Panc1 (cell line): ENCODE data around the gene ATE1. TPM values are rescaled to one million over a fixed set of nuclear protein-coding genes. Genes with fewer than 3 reads are reported as not detected.

Source experiments
- ATAC-seq: fragments of 200-7000 bp; cut with Tn5 transposase; 2 replicates; pipeline ENCODE4 v1.9.1; 2020; ENCODE audit warnings: mild to moderate bottlenecking, moderate library complexity
- BruUV-seq: library from RNA; stranded (reverse); fragments of 400-500 nt; replicated peaks from 2 replicates; lab custom pipeline; 2021; lab: Mats Ljungman, UMichigan
- CTCF ChIA-PET: fragments of 300-600 bp; sonication (Branson Sonifier 250); formaldehyde crosslinking; loops from one replicate; lab custom pipeline; 2022; ENCODE audit warnings: antibody characterized with exemption; lab: Charles Lee
- POLR2A ChIA-PET: fragments of 300-600 bp; sonication (Branson Sonifier 250); formaldehyde crosslinking; loops from one replicate; lab custom pipeline; 2022; ENCODE audit warnings: antibody characterized with exemption; lab: Charles Lee
- DNase-seq: peaks from one replicate; pipeline ENCODE4 v3.0.0-alpha.2; 2010; ENCODE audit warnings: low read depth, low spot score
- H3K27ac ChIP-seq: 2 replicates; pipeline ENCODE4 v1.5.1; 2011; ENCODE audit warnings: mild to moderate bottlenecking, low read length, inconsistent platforms
- H3K27me3 ChIP-seq: fragments of 200-500 bp; sonication (Bioruptor generic); 2 replicates; pipeline ENCODE4 v1.6.0; 2014; ENCODE audit warnings: low read length, inconsistent platforms; ENCODE audit not compliant: control insufficient read depth, insufficient read depth
- H3K36me3 ChIP-seq: fragments of 200-500 bp; sonication (Bioruptor generic); 2 replicates; pipeline ENCODE4 v1.5.1; 2014; ENCODE audit warnings: inconsistent platforms, mild to moderate bottlenecking, low read length, moderate library complexity; ENCODE audit not compliant: control insufficient read depth, insufficient read depth
- H3K4me1 ChIP-seq: 2 replicates; pipeline ENCODE4 v1.5.1; 2011; ENCODE audit warnings: inconsistent platforms, mild to moderate bottlenecking, low read length, moderate library complexity; ENCODE audit not compliant: control insufficient read depth, insufficient read depth
- H3K4me3 ChIP-seq, 2 experiments: 2 replicates each; pipeline ENCODE4 v1.5.1; 2011 to 2012; ENCODE audit warnings: low read depth in 2 of 2, low read length in 2 of 2, mild to moderate bottlenecking in 2 of 2, inconsistent platforms in 1 of 2, moderate library complexity in 1 of 2
- H3K9me3 ChIP-seq: fragments of 200-500 bp; sonication (Bioruptor generic); 2 replicates; pipeline ENCODE4 v1.5.1; 2014; ENCODE audit warnings: low read depth, mild to moderate bottlenecking, inconsistent platforms, low read length, moderate library complexity; ENCODE audit not compliant: control insufficient read depth, insufficient read depth
- CTCF ChIP-seq: fragments of 450-650 bp; IDR thresholded peaks from 2 replicates; pipeline ENCODE4 v1.5.1; 2017; ENCODE audit warnings: mild to moderate bottlenecking
- POLR2AphosphoS5 ChIP-seq: IDR thresholded peaks from 2 replicates; pipeline ENCODE4 v1.6.1; 2012; ENCODE audit warnings: mild to moderate bottlenecking, low read depth, low read length, moderate library complexity
- REST ChIP-seq, 2 experiments: IDR thresholded peaks; 2 replicates each; pipeline ENCODE4 v1.6.1; 2011 to 2012; ENCODE audit warnings: low read depth in 2 of 2, control low read depth in 1 of 2, low read length in 1 of 2, mild to moderate bottlenecking in 1 of 2, moderate library complexity in 1 of 2; ENCODE audit not compliant: insufficient read depth in 1 of 2
- SIN3A ChIP-seq: IDR thresholded peaks from 2 replicates; pipeline ENCODE4 v1.6.1; 2012; ENCODE audit warnings: low read depth, mild to moderate bottlenecking, low read length, moderate library complexity, borderline replicate concordance; ENCODE audit not compliant: insufficient read depth
- TCF7L2 ChIP-seq: IDR thresholded peaks from 2 replicates; pipeline ENCODE4 v1.6.1; 2011; ENCODE audit warnings: mild to moderate bottlenecking, low read depth, low read length, inconsistent platforms
- in situ Hi-C: cut with HindIII; loops from 2 replicates; pipeline ENCODE4 v1.10.0; 2016; ENCODE audit warnings: low sequenced_read_pairs, low pct_unique_long_range_greater_than_20kb
- intact Hi-C: fragments of 100-400 bp; cut with micrococcal nuclease; formaldehyde crosslinking; loops from one replicate; pipeline ENCODE4 v1.10.0; 2022; ENCODE audit not compliant: unreplicated experiment
- total RNA-seq: library from RNA; stranded (reverse); gene quantifications from one replicate; pipeline ENCODE4 v1.2.1, GENCODE V29; 2021; ENCODE audit not compliant: unreplicated experiment

ATE1 gene
- total RNA-seq, 1 experiment from 2014 or later = 45.5 TPM

GRCh38 chr10:121774404-121774803, 153.4 kb downstream of the ATE1 start:
- BruUV-seq = no TSS peak

GRCh38 chr10:121772884-121773283, 154.9 kb downstream of the ATE1 start:
- Histone ChIP-seq H3K27ac (no peak overlapping the region), H3K4me1 (no peaks in the 10 kb centered on the region), H3K27me3 (no peaks in the 10 kb centered on the region), H3K9me3 (peaks cover 9% of the 10 kb centered on the region; the same call in 1 of the 2 replicates), H3K4me3 (no peak overlapping the region), H3K36me3 (no peaks in the 10 kb centered on the region)
- DNase-seq (no peak), ATAC-seq (no peak)
- no TSS peak for BruUV-seq
- ChIA-PET POLR2A (no interaction called here), CTCF (no interaction called here)
- TF ChIP-seq TCF7L2 (no peak), CTCF (no peak), SIN3A (no peak), POLR2AphosphoS5 (no peak), REST (IDR thresholded peaks at IDR 0.05; ENCODE audit: insufficient read depth in 1 of 2, low read depth in 2 of 2, low read length in 1 of 2) (no peak)
- in situ Hi-C loops = no loop called here
- intact Hi-C loops = no loop called here

More at GRCh38 chr10:121774404-121774803, 153.4 kb downstream of the ATE1 start:
- Histone ChIP-seq H3K4me1 (no peaks in the 10 kb centered on the region), H3K9me3 (no peaks in the 10 kb centered on the region), H3K27me3 (no peaks in the 10 kb centered on the region), H3K27ac (no peak overlapping the region), H3K4me3 (no peak overlapping the region), H3K36me3 (no peaks in the 10 kb centered on the region)
- ChIA-PET POLR2A (no interaction called here), CTCF (no interaction called here)
- intact Hi-C loops (no loop called here), in situ Hi-C loops (no loop called here)
- DNase-seq (no peak), ATAC-seq (no peak)
- TF ChIP-seq REST (IDR thresholded peaks at IDR 0.05; ENCODE audit: insufficient read depth in 1 of 2, low read depth in 2 of 2, low read length in 1 of 2) (no peak), CTCF (no peak), TCF7L2 (no peak), SIN3A (no peak), POLR2AphosphoS5 (no peak)
